ENCODE data around the gene CA10.

Gene CA10

GRCh38 chr17:51957786-51958185 is 200.7 kb downstream of the CA10 start:
- Histone ChIP-seq H3K4me2 (no peak overlapping the region), H3K27me3 (ENCODE audit: insufficient read depth, low read depth) (no peaks in the 10 kb centered on the region), H2AFZ (ENCODE audit: low read depth) (no peak overlapping the region), H3K79me2 (ENCODE audit: insufficient read depth, low read depth) (no peaks in the 10 kb centered on the region), H3K36me3 (ENCODE audit: insufficient read depth) (no peaks in the 10 kb centered on the region), H4K20me1 (ENCODE audit: insufficient read depth) (no peaks in the 10 kb centered on the region), H3K9ac (no peak overlapping the region), H3K4me1 (ENCODE audit: low read depth, poor library complexity, severe bottlenecking) (no peaks in the 10 kb centered on the region), H3K4me3 (IDR thresholded peaks at IDR 0.05; ENCODE audit: insufficient read depth, low read depth, low read length) (no peak overlapping the region), H3K27ac (no peak overlapping the region)
- TF ChIP-seq CTCF (conservative IDR thresholded peaks at IDR 0.05; ENCODE audit: low read depth, low read length) = no peak

- Histone ChIP-seq H3K36me3 (ENCODE audit: insufficient read depth) (no peaks in the 10 kb centered on the region), H4K20me1 (ENCODE audit: insufficient read depth) (no peaks in the 10 kb centered on the region), H2AFZ (ENCODE audit: low read depth) (no peak overlapping the region), H3K27ac (no peak overlapping the region), H3K4me1 (ENCODE audit: low read depth, poor library complexity, severe bottlenecking) (peaks cover 5% of the 10 kb centered on the region), H3K4me3 (IDR thresholded peaks at IDR 0.05; ENCODE audit: insufficient read depth, low read depth, low read length) (no peak overlapping the region), H3K9ac (no peak overlapping the region), H3K27me3 (ENCODE audit: insufficient read depth, low read depth) (no peaks in the 10 kb centered on the region), H3K4me2 (no peak overlapping the region), H3K79me2 (ENCODE audit: insufficient read depth, low read depth) (no peaks in the 10 kb centered on the region)
- TF ChIP-seq CTCF (conservative IDR thresholded peaks at IDR 0.05; ENCODE audit: low read depth, low read length) = no peak
Observed at GRCh38 chr17:51955245-51955644, 203.3 kb downstream of the CA10 start.

GRCh38 chr17:51954232-51954765 is 204.2 kb downstream of the CA10 start:
- Histone ChIP-seq H4K20me1 (ENCODE audit: insufficient read depth) (no peaks in the 10 kb centered on the region), H3K9ac (no peak overlapping the region), H3K4me1 (ENCODE audit: low read depth, poor library complexity, severe bottlenecking) (peaks cover 5% of the 10 kb centered on the region), H3K4me2 (no peak overlapping the region), H3K27me3 (ENCODE audit: insufficient read depth, low read depth) (no peaks in the 10 kb centered on the region), H3K27ac (no peak overlapping the region), H3K79me2 (ENCODE audit: insufficient read depth, low read depth) (no peaks in the 10 kb centered on the region), H3K4me3 (IDR thresholded peaks at IDR 0.05; ENCODE audit: insufficient read depth, low read depth, low read length) (no peak overlapping the region), H2AFZ (ENCODE audit: low read depth) (no peak overlapping the region), H3K36me3 (ENCODE audit: insufficient read depth) (no peaks in the 10 kb centered on the region)
- no peak for TF ChIP-seq CTCF (conservative IDR thresholded peaks at IDR 0.05; ENCODE audit: low read depth, low read length)

- Histone ChIP-seq H2AFZ (ENCODE audit: low read depth) (no peak overlapping the region), H3K79me2 (ENCODE audit: insufficient read depth, low read depth) (no peaks in the 10 kb centered on the region), H3K27ac (no peak overlapping the region), H3K4me2 (no peak overlapping the region), H3K27me3 (ENCODE audit: insufficient read depth, low read depth) (no peaks in the 10 kb centered on the region), H3K36me3 (ENCODE audit: insufficient read depth) (no peaks in the 10 kb centered on the region), H3K9ac (no peak overlapping the region), H4K20me1 (ENCODE audit: insufficient read depth) (no peaks in the 10 kb centered on the region), H3K4me1 (ENCODE audit: low read depth, poor library complexity, severe bottlenecking) (peaks cover 5% of the 10 kb centered on the region), H3K4me3 (IDR thresholded peaks at IDR 0.05; ENCODE audit: insufficient read depth, low read depth, low read length) (no peak overlapping the region)
- no peak for TF ChIP-seq CTCF (conservative IDR thresholded peaks at IDR 0.05; ENCODE audit: low read depth, low read length)
Observed at GRCh38 chr17:51951741-51952140, 206.8 kb downstream of the CA10 start.
